Measurements from ENCODE around the gene PYGB.

Gene PYGB

GRCh38 chr20:25216199-25216945, 31.5 kb upstream of the PYGB start:
- FAIRE-seq: no peak

GRCh38 chr20:25217161-25218108, 30.4 kb upstream of the PYGB start:
- no peak for FAIRE-seq

- no peak for FAIRE-seq
Observed at GRCh38 chr20:25218109-25218486, 29.8 kb upstream of the PYGB start.

GRCh38 chr20:25218492-25218891, 29.4 kb upstream of the PYGB start:
- no peak for FAIRE-seq

- FAIRE-seq: no peak
Observed at GRCh38 chr20:25219365-25219764, 28.5 kb upstream of the PYGB start.

GRCh38 chr20:25220021-25220730, 27.7 kb upstream of the PYGB start:
- FAIRE-seq: no peak

- FAIRE-seq: no peak
Observed at GRCh38 chr20:25220810-25221591, 26.9 kb upstream of the PYGB start.

- FAIRE-seq: no peak
Observed at GRCh38 chr20:25221592-25222460, 26.1 kb upstream of the PYGB start.

GRCh38 chr20:25222461-25223178, 25.3 kb upstream of the PYGB start:
- no peak for FAIRE-seq

- no peak for FAIRE-seq
Observed at GRCh38 chr20:25223179-25223661, 24.7 kb upstream of the PYGB start.

- FAIRE-seq: no peak
Observed at GRCh38 chr20:25223765-25224720, 23.8 kb upstream of the PYGB start.

- no peak for FAIRE-seq
Observed at GRCh38 chr20:25224941-25225340, 22.9 kb upstream of the PYGB start.

GRCh38 chr20:25225642-25226432, 22.0 kb upstream of the PYGB start:
- no peak for FAIRE-seq

- no peak for FAIRE-seq
Observed at GRCh38 chr20:25226433-25227316, 21.2 kb upstream of the PYGB start.

- no peak for FAIRE-seq
Observed at GRCh38 chr20:25227317-25227831, 20.5 kb upstream of the PYGB start.

GRCh38 chr20:25229486-25230165, 18.3 kb upstream of the PYGB start:
- FAIRE-seq: no peak
